ENCODE results near the gene NANOG. TPM values are rescaled to one million over a fixed set of nuclear protein-coding genes. Genes with fewer than 3 reads are reported as not detected.

The NANOG gene
- total and polyA plus RNA-seq, 2 of the 8 experiments (the other 6 are each of a cell fraction or from before 2014, with no cell fraction given): 53.7 to 231 TPM

- TF ChIP-seq GTF2F1 (IDR thresholded peaks at IDR 0.05; ENCODE audit: borderline replicate concordance, low read depth, low read length) (no peak), ATF3 (IDR thresholded peaks at IDR 0.05; ENCODE audit: insufficient read depth, low read depth, low read length) (no peak), JUND (IDR thresholded peaks at IDR 0.05; ENCODE audit: low read length) (no peak), SIN3A (conservative IDR thresholded peaks at IDR 0.05 in 1 of 2, IDR thresholded peaks at IDR 0.05 in 1 of 2; ENCODE audit: low read depth in 1 of 2, low read length in 2 of 2) (no peak), RBBP5 (IDR thresholded peaks at IDR 0.05; ENCODE audit: borderline replicate concordance, low read depth, low read length) (no peak), POLR2AphosphoS5 (IDR thresholded peaks at IDR 0.05; ENCODE audit: low read depth, low read length) (no peak), SP1 (IDR thresholded peaks at IDR 0.05; ENCODE audit: low read depth, low read length) (no peak), POU5F1 (IDR thresholded peaks at IDR 0.05; ENCODE audit: low read depth, low read length) (no peak)
Observed at GRCh38 chr12:7834701-7835100, 45.5 kb downstream of the NANOG start (continued).

Measured in H1 (cell line).